ENCODE measurements around the gene TAS2R13.

DNA sequence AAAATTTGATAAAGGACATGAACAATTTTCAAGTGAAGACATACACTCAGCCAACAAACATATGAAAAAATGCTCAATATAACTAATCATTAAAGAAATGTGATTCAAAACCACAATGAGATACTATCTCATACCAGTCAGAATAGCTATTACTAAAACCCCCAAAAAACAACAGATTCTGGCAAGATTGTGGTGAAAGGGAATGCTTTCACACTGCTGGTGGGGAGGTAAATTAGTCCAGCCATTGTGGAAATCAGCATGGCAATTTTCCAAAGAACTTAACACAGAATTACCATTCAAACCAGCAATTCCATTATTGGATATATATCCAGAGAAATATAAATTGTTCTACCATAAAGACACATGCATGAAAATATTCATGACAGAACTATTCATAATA, 48.4 kb upstream of the TAS2R13 start:
- no peak for TF ChIP-seq POLR2A (IDR thresholded peaks at IDR 0.05)
- TF ChIP-seq, protein P1, sequence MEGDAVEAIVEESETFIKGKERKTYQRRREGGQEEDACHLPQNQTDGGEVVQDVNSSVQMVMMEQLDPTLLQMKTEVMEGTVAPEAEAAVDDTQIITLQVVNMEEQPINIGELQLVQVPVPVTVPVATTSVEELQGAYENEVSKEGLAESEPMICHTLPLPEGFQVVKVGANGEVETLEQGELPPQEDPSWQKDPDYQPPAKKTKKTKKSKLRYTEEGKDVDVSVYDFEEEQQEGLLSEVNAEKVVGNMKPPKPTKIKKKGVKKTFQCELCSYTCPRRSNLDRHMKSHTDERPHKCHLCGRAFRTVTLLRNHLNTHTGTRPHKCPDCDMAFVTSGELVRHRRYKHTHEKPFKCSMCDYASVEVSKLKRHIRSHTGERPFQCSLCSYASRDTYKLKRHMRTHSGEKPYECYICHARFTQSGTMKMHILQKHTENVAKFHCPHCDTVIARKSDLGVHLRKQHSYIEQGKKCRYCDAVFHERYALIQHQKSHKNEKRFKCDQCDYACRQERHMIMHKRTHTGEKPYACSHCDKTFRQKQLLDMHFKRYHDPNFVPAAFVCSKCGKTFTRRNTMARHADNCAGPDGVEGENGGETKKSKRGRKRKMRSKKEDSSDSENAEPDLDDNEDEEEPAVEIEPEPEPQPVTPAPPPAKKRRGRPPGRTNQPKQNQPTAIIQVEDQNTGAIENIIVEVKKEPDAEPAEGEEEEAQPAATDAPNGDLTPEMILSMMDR (IDR thresholded peaks at IDR 0.05) = no peak
